ENCODE measurements around the gene PLCB4. TPM values are rescaled to one million over a fixed set of nuclear protein-coding genes. Genes with fewer than 3 reads are reported as not detected.
A peak's percentile ranks its signal among the peaks of the same experiment; 100 is the strongest.

Gene PLCB4
- total RNA-seq, 4 donors from 2014 or later = 2.3 to 3.9 (median 3.3) TPM

GRCh38 chr20:9134346-9134745 lies 65.5 kb downstream of the PLCB4 start:
- no peak for TF ChIP-seq CTCF (IDR thresholded peaks at IDR 0.05 in 4 of 5, conservative IDR thresholded peaks at IDR 0.05 in 1 of 5)
- TF ChIP-seq POLR2A (IDR thresholded peaks at IDR 0.05) = no peak
- no peaks in the 10 kb centered on the region for H3K27me3 ChIP-seq
- ATAC-seq (no peak), DNase-seq (no peak)
- peaks cover 0 to 2% of the 10 kb centered on the region in 2 donors for H3K4me1 ChIP-seq
- intact Hi-C loops (cut with DNase I; ENCODE audit: low total_unique reads) = no loop called here
- no peaks in the 10 kb centered on the region for H3K36me3 ChIP-seq
- in situ Hi-C loops (cut with MboI; ENCODE audit: low sequenced_read_pairs in 4 of 4) = no loop called here
- H3K9me3 ChIP-seq = peaks cover 0 to 7% (median 0%) of the 10 kb centered on the region in 3 donors
- no peak overlapping the region for H3K27ac ChIP-seq
- no peak overlapping the region for H3K4me3 ChIP-seq

DNA sequence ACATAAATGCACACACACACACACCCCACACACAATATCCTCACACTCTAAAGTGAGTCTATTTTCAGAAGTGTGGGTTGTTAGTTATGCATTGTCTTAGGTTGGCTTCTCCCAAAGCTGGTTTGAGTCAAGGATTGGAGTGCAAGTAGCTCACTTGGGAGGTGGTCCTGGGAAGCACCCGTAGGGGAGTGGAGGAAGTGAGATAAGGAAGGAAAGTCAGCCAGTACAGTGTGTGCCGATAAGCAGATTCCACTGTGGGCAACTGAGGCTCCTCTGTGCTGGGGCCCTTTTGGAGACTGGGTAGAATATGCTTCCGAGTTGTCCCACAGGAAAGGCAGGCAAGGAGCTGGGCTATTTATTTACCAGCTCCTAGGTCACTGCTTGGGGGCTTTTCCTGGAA lies 67.2 kb downstream of the PLCB4 start:
- ATAC-seq (no peak), DNase-seq (no peak)
- no peaks in the 10 kb centered on the region for H3K4me1 ChIP-seq
- TF ChIP-seq POLR2A (IDR thresholded peaks at IDR 0.05) (no peak), CTCF (IDR thresholded peaks at IDR 0.05 in 4 of 5, conservative IDR thresholded peaks at IDR 0.05 in 1 of 5) (no peak)
- intact Hi-C loops (cut with DNase I; ENCODE audit: low total_unique reads) (no loop called here), in situ Hi-C loops (cut with MboI; ENCODE audit: low sequenced_read_pairs in 4 of 4) (no loop called here)
- no peak overlapping the region for H3K27ac ChIP-seq
- no peaks in the 10 kb centered on the region for H3K27me3 ChIP-seq
- H3K36me3 ChIP-seq = no peaks in the 10 kb centered on the region
- H3K9me3 ChIP-seq = peaks cover 0 to 7% (median 0%) of the 10 kb centered on the region in 3 donors
- no peak overlapping the region for H3K4me3 ChIP-seq

DNA sequence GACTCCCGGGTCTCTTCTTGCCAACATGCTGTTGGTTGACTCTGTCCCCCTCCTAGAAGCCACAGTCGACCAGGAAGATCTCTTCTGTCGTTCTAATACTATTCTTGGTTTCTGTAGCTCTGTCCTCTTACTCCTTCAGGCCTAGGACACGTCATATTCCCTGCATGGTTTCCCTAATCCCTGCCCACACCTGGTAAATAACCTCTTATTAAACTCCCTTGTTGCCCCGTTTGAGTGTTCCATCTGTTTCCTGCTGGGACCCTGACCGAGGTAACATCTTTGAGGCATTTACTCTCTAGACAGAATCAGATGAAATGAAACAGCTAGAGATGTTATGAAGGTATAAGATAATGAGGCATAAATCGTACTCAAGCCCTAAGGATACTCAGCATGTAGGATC lies 68.1 kb downstream of the PLCB4 start:
- intact Hi-C loops (cut with DNase I; ENCODE audit: low total_unique reads) = no loop called here
- H3K27me3 ChIP-seq = no peaks in the 10 kb centered on the region
- in situ Hi-C loops (cut with MboI; ENCODE audit: low sequenced_read_pairs in 4 of 4) = no loop called here
- H3K27ac ChIP-seq = no peak overlapping the region
- DNase-seq (no peak), ATAC-seq (no peak)
- TF ChIP-seq POLR2A (IDR thresholded peaks at IDR 0.05) (no peak), CTCF (IDR thresholded peaks at IDR 0.05 in 4 of 5, conservative IDR thresholded peaks at IDR 0.05 in 1 of 5) (no peak)
- no peaks in the 10 kb centered on the region for H3K4me1 ChIP-seq
- H3K9me3 ChIP-seq = peaks cover 0 to 7% (median 0%) of the 10 kb centered on the region in 3 donors
- H3K36me3 ChIP-seq = no peaks in the 10 kb centered on the region
- no peak overlapping the region for H3K4me3 ChIP-seq

GRCh38 chr20:9139106-9139833 lies 70.4 kb downstream of the PLCB4 start:
- H3K4me1 ChIP-seq = no peaks in the 10 kb centered on the region
- no peak overlapping the region for H3K27ac ChIP-seq
- no peaks in the 10 kb centered on the region for H3K27me3 ChIP-seq
- TF ChIP-seq CTCF (IDR thresholded peaks at IDR 0.05 in 4 of 5, conservative IDR thresholded peaks at IDR 0.05 in 1 of 5) (no peak), POLR2A (IDR thresholded peaks at IDR 0.05) (no peak)
- H3K4me3 ChIP-seq = no peak overlapping the region
- intact Hi-C loops (cut with DNase I; ENCODE audit: low total_unique reads) = no loop called here
- DNase-seq (peak in 1 of 2 donors; percentile 22), ATAC-seq (no peak)
- in situ Hi-C loops (cut with MboI; ENCODE audit: low sequenced_read_pairs in 4 of 4) = no loop called here
- H3K9me3 ChIP-seq = peaks cover 0 to 7% (median 0%) of the 10 kb centered on the region in 3 donors
- no peaks in the 10 kb centered on the region for H3K36me3 ChIP-seq

All from gastrocnemius medialis (tissue), 4 donors.